Hepatocyte (in vitro differentiated cells): ENCODE results near the gene FAM210A.
"Not testable (repeated sequence)": the region's sequence is repeated elsewhere in the genome, so short reads cannot be mapped to it uniquely, and the experiment has no call there.

Experiments
- CTCF ChIP-seq: fragments of 200-600 bp; sonication (generic); IDR thresholded peaks from 2 replicates; pipeline ENCODE4 v1.5.1; 2016; ENCODE audit warnings: antibody characterized with exemption, mild to moderate bottlenecking; ENCODE audit not compliant: poor library complexity
- EZH2 ChIP-seq: fragments of 200-600 bp; sonication (generic); IDR thresholded peaks from 2 replicates; pipeline ENCODE4 v1.6.1; 2016; ENCODE audit warnings: antibody characterized with exemption, mild to moderate bottlenecking, borderline replicate concordance
- EZH2phosphoT487 ChIP-seq: fragments of 200-600 bp; sonication (generic); IDR thresholded peaks from one replicate; pipeline ENCODE4 v1.6.1; 2018; ENCODE audit warnings: antibody characterized with exemption, mild to moderate bottlenecking, low read depth, moderate library complexity; ENCODE audit not compliant: unreplicated experiment, severe bottlenecking

GRCh38 chr18:13677350-13677749, 49.0 kb downstream of the FAM210A start:
- not testable (repeated sequence) for TF ChIP-seq CTCF, EZH2, EZH2phosphoT487
